ENCODE results near the gene CDPF1.
"Not testable (repeated sequence)": the region's sequence is repeated elsewhere in the genome, so short reads cannot be mapped to it uniquely, and the experiment has no call there.

Gene CDPF1

GRCh38 chr22:46220921-46221320, 29.2 kb downstream of the CDPF1 start:
- no peak for DNase-seq

- DNase-seq = no peak
Measured at GRCh38 chr22:46219636-46220035, 30.5 kb downstream of the CDPF1 start.

GRCh38 chr22:46214616-46215015, 35.5 kb downstream of the CDPF1 start:
- no peak for DNase-seq

- DNase-seq = no peak
Measured at GRCh38 chr22:46214149-46214548, 35.9 kb downstream of the CDPF1 start.

GRCh38 chr22:46213052-46213451, 37.0 kb downstream of the CDPF1 start:
- no peak for DNase-seq

GRCh38 chr22:46212195-46212594, 37.9 kb downstream of the CDPF1 start:
- no peak for DNase-seq

GRCh38 chr22:46209262-46209661, 40.8 kb downstream of the CDPF1 start:
- no peak for DNase-seq

- no peak for DNase-seq
Measured at GRCh38 chr22:46203601-46203980, 46.5 kb downstream of the CDPF1 start.

GRCh38 chr22:46202897-46203600, 47.0 kb downstream of the CDPF1 start:
- no peak for DNase-seq

GRCh38 chr22:46201059-46201757, 48.9 kb downstream of the CDPF1 start:
- DNase-seq = no peak

- DNase-seq = not testable (repeated sequence)
Measured at GRCh38 chr22:46198806-46199205, 51.3 kb downstream of the CDPF1 start.

- DNase-seq = no peak
Measured at GRCh38 chr22:46198274-46198673, 51.8 kb downstream of the CDPF1 start.

GRCh38 chr22:46196278-46196677, 53.8 kb downstream of the CDPF1 start:
- DNase-seq = no peak

GRCh38 chr22:46195487-46196165, 54.5 kb downstream of the CDPF1 start:
- no peak for DNase-seq

Measured in NCI-H1417 treated with DMSO at 0.1 percent for 48 hours (cell line).